ENCODE results near the gene CUZD1.

DNA sequence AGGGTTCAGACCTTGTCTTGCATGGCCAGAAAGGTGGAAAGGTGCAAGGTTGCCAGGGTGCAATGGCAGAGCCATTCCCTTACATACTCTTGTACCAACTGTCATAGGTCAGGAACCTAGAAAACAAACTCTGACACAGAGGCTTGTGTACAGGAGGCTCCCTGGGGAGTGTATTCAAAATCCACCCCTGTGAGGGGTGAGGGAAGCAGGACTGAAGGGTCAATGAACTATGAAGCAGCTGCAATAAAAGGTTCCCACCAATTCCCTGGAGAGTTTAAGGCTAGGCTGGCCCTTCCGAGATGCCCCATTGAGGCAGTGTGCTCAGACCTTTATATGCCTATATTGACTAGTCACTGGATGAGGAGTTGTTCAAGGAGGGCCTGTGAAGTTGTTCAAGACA, 13.9 kb upstream of the CUZD1 start:
- TF ChIP-seq, protein P1, sequence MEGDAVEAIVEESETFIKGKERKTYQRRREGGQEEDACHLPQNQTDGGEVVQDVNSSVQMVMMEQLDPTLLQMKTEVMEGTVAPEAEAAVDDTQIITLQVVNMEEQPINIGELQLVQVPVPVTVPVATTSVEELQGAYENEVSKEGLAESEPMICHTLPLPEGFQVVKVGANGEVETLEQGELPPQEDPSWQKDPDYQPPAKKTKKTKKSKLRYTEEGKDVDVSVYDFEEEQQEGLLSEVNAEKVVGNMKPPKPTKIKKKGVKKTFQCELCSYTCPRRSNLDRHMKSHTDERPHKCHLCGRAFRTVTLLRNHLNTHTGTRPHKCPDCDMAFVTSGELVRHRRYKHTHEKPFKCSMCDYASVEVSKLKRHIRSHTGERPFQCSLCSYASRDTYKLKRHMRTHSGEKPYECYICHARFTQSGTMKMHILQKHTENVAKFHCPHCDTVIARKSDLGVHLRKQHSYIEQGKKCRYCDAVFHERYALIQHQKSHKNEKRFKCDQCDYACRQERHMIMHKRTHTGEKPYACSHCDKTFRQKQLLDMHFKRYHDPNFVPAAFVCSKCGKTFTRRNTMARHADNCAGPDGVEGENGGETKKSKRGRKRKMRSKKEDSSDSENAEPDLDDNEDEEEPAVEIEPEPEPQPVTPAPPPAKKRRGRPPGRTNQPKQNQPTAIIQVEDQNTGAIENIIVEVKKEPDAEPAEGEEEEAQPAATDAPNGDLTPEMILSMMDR (IDR thresholded peaks at IDR 0.05), result no peak
- no peak for TF ChIP-seq POLR2A (IDR thresholded peaks at IDR 0.05)
